ENCODE measurements around the gene INPP5K.
A peak's percentile ranks its signal among the peaks of the same experiment; 100 is the strongest.

The INPP5K gene

DNA sequence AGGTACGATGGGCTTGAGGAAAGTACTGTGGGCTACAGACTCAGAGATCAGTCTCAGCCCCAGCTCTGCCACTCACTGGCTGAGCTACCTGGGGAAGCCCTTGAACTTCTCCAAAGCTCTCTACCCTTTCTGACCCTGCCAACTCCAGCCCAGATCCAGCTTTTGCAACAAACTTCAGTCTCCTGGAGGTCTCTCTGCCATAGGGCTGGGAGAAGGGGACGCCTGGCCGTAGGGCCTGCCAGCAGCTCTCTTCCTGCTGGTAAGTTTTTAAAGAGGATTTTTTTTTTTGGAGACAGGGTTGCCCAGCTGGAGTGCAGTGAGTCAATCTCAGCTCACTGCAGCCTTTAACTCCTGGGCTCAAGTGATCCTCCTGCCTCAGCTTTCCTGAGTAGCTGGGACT is 11.5 kb downstream of the INPP5K start:
- DNase-seq, result no peak

DNA sequence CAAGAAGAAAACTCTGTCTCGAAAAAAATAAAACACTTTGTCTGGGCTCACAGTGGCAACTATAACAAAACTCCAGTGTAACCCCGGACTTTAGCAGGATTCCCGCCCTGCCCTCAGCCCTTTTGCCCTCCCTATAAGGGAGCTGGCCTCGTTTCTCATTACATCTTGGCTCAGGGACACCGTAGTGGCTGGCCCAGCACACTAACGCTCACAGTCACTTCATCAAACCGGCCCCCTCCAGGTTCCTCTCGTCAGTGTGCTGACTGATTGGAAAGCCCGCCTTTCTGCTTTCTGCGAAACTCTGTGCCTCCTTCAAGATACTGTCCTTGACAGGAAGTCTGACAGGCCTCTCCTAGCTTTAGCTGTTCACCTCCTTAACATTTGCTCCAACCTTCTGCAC is 12.7 kb downstream of the INPP5K start:
- no peak for DNase-seq

DNA sequence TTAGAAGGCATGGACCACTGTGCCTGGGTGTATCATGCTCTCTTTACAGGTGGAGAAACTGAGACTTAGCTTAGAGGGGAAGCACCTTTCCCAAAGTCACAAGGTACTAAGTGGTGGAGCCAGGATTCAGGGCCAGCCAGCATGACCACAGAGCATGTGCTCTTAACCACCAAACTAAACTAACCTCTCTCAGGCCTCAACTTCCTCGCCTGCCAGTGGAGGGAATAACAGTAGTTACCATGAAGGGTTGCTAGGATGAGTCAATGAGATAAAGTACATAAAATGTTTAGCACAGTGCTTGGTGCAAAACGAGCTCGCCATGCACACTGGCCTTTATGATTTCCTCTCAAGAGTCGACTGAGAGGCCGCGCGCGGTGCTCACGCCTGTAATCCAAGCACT is 17.5 kb downstream of the INPP5K start:
- no peak for DNase-seq

DNA sequence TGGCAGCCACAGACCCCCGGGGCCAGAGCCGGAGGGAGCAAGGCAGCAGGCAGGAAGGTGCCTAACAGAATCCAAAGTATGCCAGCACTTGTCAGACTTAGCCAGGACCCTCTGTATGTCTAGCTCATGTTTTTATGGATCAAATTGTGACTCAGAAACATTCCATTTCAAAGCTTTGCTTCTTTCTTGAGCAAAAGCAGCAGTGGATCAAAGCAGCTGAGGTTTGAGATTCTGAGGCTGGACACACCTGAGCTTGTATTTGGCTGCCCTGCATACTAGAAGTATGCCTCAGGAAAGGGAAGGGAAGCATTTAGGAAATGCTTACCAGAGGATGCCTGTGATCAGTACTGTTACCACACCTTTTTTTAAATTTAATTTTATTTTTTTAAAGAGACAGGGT is 18.2 kb downstream of the INPP5K start:
- no peak for DNase-seq

DNA sequence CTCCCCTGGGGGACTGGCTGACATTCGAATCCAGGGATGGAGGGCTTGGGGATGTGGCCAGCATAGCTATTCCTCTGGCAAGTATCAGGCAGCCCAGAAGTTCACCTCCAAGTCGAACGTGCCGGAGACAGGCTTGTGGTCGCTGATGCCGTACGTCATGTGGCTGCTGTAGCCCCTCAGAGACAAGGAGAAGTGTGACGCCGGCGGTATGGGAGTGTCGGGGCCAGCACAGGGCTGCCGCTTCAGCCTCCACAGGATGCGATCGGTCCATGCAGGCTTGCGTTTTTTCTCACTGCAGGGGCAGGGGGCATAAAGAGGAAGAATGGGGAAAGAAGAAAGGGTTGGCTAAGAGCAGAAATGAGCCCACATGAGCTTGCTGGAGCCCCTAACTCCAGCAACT is 18.6 kb downstream of the INPP5K start:
- DNase-seq, result no peak

DNA sequence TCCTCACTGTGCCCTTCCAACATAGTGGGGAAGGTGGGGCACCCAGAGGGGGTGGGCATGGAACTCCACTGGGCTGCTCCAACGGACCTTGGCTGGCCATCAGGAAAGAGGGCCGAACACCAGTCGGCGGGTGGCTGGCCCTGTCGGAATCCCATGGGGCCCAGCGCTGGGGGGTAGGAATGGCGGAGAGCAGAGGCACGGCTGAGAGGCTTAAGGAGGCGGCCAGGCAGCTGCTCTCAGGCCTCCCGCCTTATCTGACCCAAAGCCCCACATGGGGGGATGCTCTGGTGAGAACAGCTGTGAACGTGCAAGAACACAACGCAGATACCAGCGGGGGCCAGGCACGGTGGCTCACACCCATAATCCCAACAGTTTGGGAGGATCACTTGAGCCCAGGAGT is 19.5 kb downstream of the INPP5K start:
- DNase-seq, result no peak

DNA sequence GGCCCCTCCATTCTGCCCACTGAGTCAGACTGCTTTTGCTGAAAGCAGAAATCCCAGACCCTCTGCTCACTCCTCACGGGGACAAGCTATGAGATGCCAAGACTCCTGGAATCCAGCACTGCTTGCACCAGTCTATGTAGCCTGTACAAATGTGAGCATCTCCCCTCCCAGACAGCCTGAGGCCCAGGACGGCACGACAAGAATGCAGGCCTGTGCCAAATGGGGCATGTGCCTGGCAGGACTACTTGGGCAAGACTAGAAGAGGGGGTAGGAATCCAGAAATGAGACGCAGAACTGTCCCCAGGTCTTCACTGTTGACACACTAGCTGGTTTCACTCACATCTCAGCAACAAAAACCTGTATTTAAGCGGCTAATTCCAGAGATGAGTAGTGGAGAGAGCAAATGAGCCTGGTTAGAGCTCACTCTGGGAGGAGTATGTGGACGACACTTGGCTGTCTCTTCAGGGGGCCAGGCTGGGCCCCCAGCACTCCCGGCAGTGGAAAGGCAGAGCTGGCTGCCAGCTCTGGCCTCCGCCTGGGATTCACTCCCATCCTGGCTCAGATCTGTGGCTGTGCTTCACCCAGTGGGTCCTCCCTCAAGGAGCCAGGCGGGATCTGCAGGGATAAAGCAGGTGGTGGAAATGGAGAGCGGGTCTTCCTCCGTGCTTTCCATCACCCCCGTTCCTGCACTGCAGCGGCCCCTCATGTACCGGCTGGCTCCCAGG is 21.0 kb downstream of the INPP5K start:
- no peak for DNase-seq

DNA sequence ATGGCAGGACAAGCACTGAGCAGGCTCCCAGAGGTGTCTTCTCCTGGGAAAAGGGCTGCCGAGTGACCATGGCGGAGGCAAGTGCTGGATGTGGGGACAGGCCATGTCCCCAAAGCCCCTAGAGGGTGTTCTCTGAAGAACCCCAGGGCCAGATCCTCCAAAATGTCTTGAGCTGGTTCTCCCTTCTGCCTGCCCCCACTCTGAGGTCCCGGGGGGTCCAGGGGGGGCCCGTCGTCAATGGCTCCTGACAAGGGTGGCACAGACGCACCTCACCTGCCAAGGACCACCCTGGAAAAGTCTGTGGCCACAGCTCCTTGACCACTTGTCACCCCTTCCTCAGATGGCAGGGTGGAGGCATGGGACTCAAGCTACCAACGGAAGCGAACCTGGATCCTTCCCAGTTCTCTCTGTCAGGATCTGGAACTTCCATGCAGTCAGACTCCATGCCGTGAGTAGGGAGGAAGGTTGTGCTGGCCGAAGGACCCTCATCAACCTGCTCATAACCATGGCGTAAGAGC is 21.6 kb downstream of the INPP5K start:
- DNase-seq, result no peak

DNA sequence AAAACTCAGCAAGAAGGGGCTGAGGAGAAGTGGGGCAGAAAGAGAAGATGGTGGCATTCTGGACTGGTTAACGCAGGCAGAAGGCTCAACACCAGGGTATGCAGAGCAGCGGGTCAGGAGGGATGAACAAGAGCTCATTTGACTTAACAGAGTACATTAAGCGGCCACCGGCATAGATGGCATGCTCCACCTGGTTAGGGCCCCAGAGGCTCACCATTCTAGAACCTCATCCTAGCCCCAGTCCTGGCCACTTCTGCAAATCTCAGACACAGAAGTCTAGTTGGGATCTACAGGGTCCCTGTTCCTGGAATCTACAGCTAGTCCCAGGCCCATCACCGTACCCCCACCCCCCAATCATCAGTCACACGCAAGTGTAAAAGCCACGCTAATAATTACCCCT is 22.2 kb downstream of the INPP5K start:
- DNase-seq, result no peak

DNA sequence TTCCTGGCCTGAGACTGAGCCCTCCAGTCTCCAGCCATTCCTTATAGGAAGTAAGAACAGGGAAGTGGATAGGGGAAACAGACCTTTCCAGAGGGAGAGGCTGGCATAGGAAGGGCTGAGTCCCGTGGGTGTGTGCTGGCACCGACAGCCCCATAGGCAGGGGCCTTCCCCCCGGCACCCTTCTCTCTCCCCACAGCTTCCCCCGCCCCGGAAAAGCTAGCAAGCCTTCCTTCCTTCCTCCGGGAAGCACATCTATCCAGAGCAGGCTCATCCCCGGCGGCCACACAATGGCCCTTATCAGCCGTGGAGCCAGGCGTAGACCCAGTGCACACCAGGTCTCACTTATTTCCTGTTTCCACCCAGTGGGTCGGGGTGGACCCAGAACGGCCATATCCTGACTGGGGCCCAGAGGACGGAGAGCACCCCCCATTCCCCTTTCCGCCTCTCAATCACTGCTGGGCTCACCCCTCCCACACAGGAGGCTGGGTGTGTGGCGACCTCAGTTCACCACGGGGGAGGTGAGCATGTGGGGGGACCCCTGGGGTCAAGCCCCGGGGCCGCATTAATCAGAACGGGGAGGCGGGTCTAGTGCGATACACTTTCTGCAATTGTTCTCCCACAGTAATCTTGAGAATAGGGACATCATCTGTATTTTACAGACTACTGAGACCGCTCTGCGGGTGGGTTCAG is 23.0 kb downstream of the INPP5K start:
- no peak for DNase-seq

DNA sequence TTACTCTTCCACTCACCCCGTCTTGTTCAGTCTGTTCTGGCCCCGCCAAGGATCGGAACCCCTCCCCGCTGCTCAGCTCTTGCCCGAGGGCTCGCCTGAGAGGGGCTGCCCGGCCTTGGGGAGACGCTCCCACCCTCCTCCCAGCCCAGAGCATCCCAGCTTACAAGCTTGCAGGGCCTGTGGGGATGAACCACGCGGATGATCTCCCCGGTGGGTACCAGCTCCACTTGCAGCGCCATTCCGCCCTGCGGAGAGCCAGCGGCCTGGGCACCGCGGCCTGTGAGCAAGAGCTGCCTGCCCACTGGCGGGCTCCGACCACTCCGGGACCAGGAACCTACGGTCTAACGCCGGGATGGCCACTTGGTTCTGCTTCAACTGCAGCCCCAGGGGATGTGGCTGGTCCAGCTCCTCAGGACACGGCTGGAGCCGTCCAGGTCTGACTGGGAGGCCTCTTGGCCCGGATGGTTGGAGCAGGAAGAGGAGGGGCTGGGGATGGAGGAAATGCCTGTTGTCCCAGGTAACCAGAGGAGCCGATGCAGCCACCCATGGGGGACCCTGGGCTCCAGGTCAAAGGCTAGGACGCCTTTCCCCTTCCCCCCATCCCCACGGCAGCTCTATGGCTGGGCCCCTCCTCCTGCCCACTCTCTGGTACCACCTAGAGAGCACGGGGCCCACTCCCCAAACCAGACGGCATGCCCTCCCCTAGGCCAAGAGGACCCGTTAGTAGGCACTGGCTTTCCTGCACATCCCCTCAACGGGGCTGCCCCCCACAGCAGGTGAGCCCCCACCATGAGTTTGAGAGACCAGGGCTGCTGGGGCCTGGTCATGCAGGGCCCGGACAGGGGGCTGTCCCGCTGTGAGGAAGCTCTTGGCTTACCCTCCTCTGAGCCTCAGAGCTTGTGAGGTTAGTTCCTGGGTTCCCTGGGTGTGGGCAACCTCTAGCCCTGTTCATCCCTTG is 23.9 kb downstream of the INPP5K start, which contains the start of gene MYO1C:
Gene MYO1C, minus strand, starts transcription at position 438 of the 958 bp plus-strand sequence. Its CDS starts 199 bp downstream, at position 239.
- no peak for DNase-seq

DNA sequence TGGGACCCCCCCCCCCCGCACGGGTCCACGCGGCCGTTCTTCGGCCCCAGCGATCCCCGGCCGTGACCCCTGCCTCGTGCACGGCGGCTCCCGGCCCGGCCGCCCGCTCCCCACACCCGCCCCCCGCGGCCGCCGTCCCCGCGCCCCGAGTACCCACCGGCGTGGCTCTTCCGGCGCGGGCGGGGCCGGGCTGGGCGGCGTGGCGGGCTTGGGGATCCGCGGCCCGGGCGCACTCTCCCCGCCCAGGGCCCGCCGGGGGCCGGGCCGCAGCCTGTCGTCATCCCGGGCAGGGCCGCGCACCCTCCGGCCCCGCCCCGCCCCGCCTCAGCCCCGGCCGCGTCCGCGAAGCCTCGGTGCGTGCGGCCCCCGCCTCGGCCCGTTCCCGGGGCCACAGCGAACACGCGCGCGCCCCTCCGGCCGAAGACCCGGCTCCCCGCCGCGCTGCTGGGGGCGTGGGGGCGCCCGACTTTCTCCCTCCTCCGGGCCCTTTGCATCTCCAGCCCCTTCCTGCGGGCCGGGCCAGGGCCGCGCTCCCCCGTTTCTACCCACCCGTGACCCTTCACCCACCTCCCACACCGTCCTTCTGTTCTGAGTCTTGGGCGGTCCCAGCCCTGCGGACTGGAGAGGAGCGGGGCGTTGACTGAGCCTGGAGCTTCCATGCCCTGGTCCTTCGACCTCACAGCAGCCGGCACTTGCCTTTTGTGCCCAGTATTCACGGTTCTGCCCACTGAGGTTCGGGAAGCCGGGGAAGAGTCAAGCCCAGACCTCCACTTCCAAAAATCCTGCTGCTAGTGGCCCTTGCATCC is 24.8 kb downstream of the INPP5K start:
- no peak for DNase-seq

DNA sequence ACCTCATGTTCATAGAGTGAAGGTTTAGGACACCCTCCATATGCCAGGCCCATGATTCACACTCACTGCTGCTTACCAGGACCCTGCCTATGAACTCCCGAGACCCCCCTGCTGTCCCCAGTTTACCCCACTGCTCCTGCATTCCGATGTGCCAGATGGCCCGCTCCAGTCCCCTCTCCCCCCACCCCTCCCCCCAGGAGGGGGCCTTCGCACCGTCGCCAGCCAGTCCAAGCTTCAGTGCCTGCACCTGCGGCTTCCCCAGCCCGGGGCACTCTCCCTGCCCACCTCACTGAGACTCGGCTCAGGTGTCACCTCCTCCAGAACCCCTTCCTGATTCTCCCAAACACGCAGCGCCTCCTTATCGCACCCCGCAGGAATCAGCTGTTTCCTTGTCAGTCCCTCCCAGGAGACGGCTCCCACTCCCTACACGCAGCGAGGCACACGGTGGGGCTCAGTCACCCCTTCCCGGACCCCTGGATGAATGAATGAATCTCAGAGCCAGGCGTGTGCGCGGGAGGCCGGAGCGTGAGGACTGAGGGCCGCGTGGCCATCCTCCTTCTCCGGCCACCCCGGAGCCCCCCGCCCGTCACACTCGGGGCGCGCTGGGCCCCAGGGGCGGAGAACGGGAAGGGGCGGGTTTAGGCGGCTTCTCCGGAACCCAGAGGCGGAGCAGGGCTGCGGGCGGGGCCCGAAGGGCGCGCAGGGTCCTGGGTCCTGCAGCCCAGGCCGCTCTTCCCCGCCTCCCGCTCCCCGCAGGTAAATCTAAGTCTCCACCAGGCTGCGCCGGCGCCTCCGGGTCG is 25.6 kb downstream of the INPP5K start:
- DNase-seq, result peak; percentile 65

DNA sequence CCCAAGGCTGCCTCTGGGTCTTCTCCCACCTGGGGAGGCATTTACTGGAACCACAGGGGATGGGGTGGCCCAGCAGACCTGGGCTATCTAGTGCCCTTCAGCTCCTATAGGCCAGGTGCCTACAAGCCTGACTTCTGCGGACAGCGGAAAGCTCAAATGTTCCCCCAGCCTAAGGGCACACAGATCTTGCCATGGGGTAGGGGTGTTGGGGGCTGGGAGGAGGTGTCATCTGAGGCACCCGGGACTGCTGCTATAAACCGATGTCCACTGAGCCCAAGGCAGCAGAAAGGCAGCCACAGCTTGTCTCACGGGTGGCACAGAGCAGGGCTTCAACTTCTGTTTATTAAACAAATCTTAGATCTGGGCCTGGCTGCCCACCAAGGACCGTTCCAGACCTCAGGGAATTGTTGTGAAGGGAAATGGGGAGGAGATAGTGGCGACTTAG is 27.6 kb downstream of the INPP5K start:
- no peak for DNase-seq

DNA sequence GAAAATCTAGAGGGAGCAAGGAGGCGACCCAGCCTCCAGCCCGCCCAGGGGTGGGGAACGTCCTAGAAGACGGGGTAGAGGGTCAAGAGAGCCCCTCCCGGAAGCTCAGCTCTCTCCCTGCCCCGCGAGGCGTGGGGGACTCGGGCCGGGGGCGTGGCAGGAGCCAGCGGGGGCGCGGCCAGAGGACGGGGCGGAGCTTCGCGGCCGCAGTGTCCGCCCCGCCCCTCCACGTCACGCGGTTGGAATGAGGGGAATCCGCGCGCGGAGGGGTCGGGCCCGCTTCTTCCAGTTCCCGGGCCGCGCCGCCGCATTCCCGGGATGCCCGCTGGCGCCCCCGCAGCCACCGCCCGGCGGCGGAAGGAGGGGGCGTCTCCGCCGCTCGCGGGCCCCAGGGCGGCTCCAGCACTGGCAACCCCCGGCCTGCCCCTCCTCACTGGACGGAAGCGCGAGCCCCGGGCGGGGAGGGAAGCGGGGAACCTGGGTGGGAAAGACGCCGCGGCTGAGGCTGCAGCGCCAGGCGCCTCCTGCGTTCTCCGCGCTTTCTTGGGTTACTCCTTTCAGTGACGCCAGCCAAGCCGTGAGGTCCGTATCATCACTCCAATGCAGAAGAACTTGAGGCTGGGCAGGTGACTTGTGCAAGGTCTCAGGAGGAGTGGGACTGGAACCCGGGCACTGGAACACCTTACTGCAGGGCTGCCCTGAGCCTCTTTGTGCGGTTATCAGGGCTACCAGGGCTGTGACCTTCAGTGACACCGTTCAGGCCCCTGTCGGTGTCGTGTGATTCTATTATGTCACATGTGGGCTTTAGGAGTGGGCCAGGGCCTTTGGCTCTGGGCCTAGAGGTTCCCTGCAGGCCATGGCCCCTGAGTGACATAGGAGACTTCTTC is 28.2 kb downstream of the INPP5K start:
- peak; percentile 62 for DNase-seq

DNA sequence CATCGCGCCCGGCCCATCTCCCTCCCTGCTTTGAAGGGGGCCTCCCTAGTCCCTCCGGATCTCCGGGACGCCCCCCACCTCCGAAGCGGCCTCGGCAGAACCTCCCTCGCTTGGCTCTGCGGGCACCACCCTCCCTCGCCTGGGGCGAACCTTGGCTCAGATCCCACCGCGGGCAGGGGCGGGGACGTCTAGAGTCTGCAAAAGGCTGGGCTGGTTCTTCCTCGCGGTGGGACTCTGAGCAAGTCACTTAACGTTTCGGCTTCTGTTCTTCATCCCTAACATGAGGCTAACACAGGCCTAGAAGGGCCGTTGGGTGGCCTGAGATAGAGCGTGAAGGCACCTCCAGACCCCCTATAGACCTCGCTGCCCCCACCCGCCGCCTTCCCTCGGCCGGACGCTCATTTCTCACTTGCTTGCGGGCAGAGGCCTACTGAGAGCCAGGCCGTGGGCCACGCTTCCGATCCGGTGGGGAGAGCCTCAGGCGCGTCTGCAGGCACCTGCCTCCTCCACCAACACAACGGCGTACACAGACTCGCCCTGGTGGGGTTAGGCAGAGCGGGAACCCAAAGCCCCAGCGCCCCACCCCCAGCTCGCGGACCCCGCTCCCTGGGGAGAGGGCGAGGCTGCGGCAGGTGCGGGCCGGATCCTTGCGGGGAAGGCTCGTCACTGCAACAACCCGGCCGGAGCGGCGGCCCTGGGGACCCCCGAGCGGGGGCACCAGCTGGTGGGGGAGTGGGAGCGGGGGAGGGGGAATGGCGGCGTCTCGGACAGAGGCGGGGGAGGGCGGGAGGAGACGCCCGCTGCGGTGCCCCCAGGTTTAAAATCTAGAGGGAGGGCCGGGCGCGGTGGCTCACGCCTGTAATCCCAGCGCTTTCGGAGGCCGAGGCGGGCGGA is 29.4 kb downstream of the INPP5K start:
- peak; percentile 79 for DNase-seq

DNA sequence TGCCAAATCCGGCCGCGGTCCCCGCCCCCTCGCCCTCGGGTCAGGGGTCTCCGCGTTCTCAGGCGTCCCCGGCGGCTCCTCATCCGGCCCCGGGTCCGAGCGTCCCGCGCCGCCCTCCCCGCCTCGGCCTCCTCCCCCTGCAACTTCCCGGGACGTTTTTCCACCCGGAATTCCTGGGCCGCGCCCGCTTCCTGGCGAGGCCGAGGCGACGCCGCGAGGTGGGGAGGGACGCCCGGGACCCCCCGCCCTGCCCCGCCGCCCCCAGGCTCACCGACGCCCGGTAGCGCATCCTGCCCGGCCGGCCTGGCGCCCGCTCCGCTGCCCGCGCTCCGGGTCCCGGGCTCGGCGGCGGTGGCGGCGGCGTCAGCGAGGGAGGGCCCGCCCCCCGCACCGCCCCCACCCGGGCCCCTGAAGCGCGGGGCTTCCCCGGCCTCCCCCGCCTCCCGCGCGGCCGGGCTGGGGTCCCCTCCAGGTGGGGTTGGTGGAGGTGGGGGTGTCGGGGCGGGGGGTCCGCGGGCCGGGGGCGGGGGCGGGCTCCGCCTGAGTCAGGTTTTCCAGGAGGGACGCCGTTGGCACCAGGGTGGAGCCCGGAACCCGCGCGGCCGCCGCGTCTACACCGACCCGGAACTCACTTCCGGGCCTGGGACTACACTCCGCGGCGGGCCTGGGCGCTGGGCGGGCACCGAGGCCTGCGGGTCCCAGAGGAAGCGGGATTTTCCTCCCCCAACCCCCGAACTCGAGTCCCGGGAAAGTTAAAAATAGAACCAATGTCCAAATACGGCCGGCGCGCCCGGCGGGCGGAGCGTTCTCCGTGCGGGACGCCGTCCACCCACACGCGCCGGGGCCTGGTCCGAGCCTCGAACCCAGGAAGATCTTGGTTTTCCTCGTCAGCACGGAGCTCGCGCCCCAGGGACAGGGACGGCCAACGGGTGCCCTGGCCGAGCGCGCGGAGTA is 30.7 kb downstream of the INPP5K start:
- peak; percentile 60 for DNase-seq

Data from activated naive CD4-positive, alpha-beta T cell treated with anti-CD3 and anti-CD28 coated beads, Interleukin-2, amount 50 U/mL, for 16 hours (primary cell).